Stimulated activated CD4-positive, alpha-beta T cell treated with anti-CD3 and anti-CD28 coated beads, Interleukin-12 subunit alpha, Interleukin-12 subunit beta, amount 100 ng/mL, for 24 hours (primary cell): Measurements from ENCODE around the gene MAN2B2.

ENCODE experiments used
- DNase-seq, 2 experiments: peaks; one replicate each; pipeline ENCODE4 v3.0.0-alpha.2; 2020; ENCODE audit warnings: low read depth in 2 of 2

MAN2B2 gene

GRCh38 chr4:6594826-6595355, 19.9 kb downstream of the MAN2B2 start:
- no peak for DNase-seq

GRCh38 chr4:6595897-6596537, 21.0 kb downstream of the MAN2B2 start:
- DNase-seq: no peak

- DNase-seq: no peak
These were observed 22.0 kb downstream of the MAN2B2 start for GRCh38 chr4:6596948-6597347.

- no peak for DNase-seq
These were observed 23.1 kb downstream of the MAN2B2 start for GRCh38 chr4:6598127-6598526.

GRCh38 chr4:6598641-6599040, 23.7 kb downstream of the MAN2B2 start:
- DNase-seq: no peak

- DNase-seq: no peak
These were observed 26.8 kb downstream of the MAN2B2 start for GRCh38 chr4:6601661-6602250.

GRCh38 chr4:6602289-6602688, 27.3 kb downstream of the MAN2B2 start:
- DNase-seq: no peak

GRCh38 chr4:6603128-6603527, 28.1 kb downstream of the MAN2B2 start:
- no peak for DNase-seq

- no peak for DNase-seq
These were observed 30.1 kb downstream of the MAN2B2 start for GRCh38 chr4:6605114-6605513.

GRCh38 chr4:6605605-6606004, 30.6 kb downstream of the MAN2B2 start:
- DNase-seq: no peak

GRCh38 chr4:6606465-6607235, 31.7 kb downstream of the MAN2B2 start:
- no peak for DNase-seq

- no peak for DNase-seq
These were observed 32.5 kb downstream of the MAN2B2 start for GRCh38 chr4:6607368-6608055.

- no peak for DNase-seq
These were observed 33.9 kb downstream of the MAN2B2 start for GRCh38 chr4:6608758-6609414.

GRCh38 chr4:6609415-6610079, 34.6 kb downstream of the MAN2B2 start:
- DNase-seq: no peak

GRCh38 chr4:6610856-6611430, 36.0 kb downstream of the MAN2B2 start:
- DNase-seq: no peak

GRCh38 chr4:6612961-6613675, 38.1 kb downstream of the MAN2B2 start:
- DNase-seq: no peak

- DNase-seq: no peak
These were observed 39.0 kb downstream of the MAN2B2 start for GRCh38 chr4:6613676-6614651.

- no peak for DNase-seq
These were observed 39.8 kb downstream of the MAN2B2 start for GRCh38 chr4:6614701-6615230.
